Measurements from ENCODE around the gene PRKN.

DNA sequence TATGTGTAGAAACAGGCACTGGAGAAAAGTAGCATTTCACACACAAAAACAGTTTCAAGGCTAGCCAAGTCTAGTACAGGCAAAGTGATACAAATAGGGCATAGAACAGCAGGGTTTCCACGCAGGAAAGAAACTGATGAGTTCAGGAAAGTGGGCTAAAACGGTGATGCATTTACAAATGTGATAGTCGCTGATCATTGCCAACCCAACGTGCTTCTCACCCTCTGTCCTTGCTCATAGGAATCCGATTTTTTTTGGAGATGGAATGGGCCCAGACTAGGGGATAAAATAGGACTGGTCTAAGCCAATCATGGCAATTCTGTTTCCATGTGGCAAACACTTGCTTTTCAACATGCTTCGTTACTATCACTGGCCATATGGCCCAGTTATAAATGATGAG lies 536.6 kb downstream of the PRKN start:
- TF ChIP-seq POLR2A (IDR thresholded peaks at IDR 0.05) (no peak), POLR2AphosphoS5 (IDR thresholded peaks at IDR 0.05) (no peak)
- TF ChIP-seq, protein P1, sequence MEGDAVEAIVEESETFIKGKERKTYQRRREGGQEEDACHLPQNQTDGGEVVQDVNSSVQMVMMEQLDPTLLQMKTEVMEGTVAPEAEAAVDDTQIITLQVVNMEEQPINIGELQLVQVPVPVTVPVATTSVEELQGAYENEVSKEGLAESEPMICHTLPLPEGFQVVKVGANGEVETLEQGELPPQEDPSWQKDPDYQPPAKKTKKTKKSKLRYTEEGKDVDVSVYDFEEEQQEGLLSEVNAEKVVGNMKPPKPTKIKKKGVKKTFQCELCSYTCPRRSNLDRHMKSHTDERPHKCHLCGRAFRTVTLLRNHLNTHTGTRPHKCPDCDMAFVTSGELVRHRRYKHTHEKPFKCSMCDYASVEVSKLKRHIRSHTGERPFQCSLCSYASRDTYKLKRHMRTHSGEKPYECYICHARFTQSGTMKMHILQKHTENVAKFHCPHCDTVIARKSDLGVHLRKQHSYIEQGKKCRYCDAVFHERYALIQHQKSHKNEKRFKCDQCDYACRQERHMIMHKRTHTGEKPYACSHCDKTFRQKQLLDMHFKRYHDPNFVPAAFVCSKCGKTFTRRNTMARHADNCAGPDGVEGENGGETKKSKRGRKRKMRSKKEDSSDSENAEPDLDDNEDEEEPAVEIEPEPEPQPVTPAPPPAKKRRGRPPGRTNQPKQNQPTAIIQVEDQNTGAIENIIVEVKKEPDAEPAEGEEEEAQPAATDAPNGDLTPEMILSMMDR (IDR thresholded peaks at IDR 0.05): no peak
